Measurements from ENCODE around the gene MAP4K3. TPM values are rescaled to one million over a fixed set of nuclear protein-coding genes. Genes with fewer than 3 reads are reported as not detected.

Gene MAP4K3
- total RNA-seq, 2 experiments from 2014 or later = 12.4 to 17.5 TPM

- no peak for DNase-seq (ENCODE audit: low spot score)
- no peak overlapping the region for H3K4me3 ChIP-seq (ENCODE audit: low read depth, low read length, poor library complexity, severe bottlenecking)
- no peaks in the 10 kb centered on the region for H4K20me1 ChIP-seq (ENCODE audit: insufficient read depth, low read length)
- TF ChIP-seq CTCF (conservative IDR thresholded peaks at IDR 0.05; ENCODE audit: low read length) = no peak
- TF ChIP-seq EZH2phosphoT487 (IDR thresholded peaks at IDR 0.05; ENCODE audit: borderline replicate concordance, low read depth, low read length) = no peak
- BruUV-seq (replicated peaks) = no TSS peak
- H3K9me3 ChIP-seq (ENCODE audit: low read length) = no peaks in the 10 kb centered on the region
- intact Hi-C loops (cut with micrococcal nuclease; ENCODE audit: unreplicated experiment) = no loop called here
- H3K4me1 ChIP-seq (ENCODE audit: insufficient read depth, low read length, poor library complexity, severe bottlenecking) = peaks cover 9% of the 10 kb centered on the region
- ChIA-PET POLR2A (interaction anchor here (0.6 to 1.1 kb wide), 2 partner anchors 15 to 18 kb away, joined by 3 to 4 read pairs; no protein-coding TSS in a partner anchor), CTCF (ENCODE audit: unreplicated experiment) (no interaction called here)
- H2AFZ ChIP-seq (ENCODE audit: low read length) = no peak overlapping the region
- no peak overlapping the region for H3K4me2 ChIP-seq (ENCODE audit: low read length)
- H3K27ac ChIP-seq (ENCODE audit: low read depth, low read length, poor library complexity, severe bottlenecking) = no peak overlapping the region
- H3K36me3 ChIP-seq (ENCODE audit: insufficient read depth, low read length) = no peaks in the 10 kb centered on the region
- H3K9me2 ChIP-seq (ENCODE audit: insufficient read depth, low read length) = no peaks in the 10 kb centered on the region
- no peaks in the 10 kb centered on the region for H3K79me2 ChIP-seq (ENCODE audit: insufficient read depth, low read depth, low read length)
These were observed 47.8 kb upstream of the MAP4K3 start for GRCh38 chr2:39484620-39485495.

- Histone ChIP-seq H2AFZ (ENCODE audit: low read length) (no peak overlapping the region), H3K4me2 (ENCODE audit: low read length) (no peak overlapping the region), H3K36me3 (ENCODE audit: insufficient read depth, low read length) (no peaks in the 10 kb centered on the region), H3K9me3 (ENCODE audit: low read length) (no peaks in the 10 kb centered on the region), H3K9me2 (ENCODE audit: insufficient read depth, low read length) (no peaks in the 10 kb centered on the region), H3K4me3 (ENCODE audit: low read depth, low read length, poor library complexity, severe bottlenecking) (no peak overlapping the region), H3K4me1 (ENCODE audit: insufficient read depth, low read length, poor library complexity, severe bottlenecking) (peaks cover 11% of the 10 kb centered on the region), H3K79me2 (ENCODE audit: insufficient read depth, low read depth, low read length) (no peaks in the 10 kb centered on the region), H4K20me1 (ENCODE audit: insufficient read depth, low read length) (no peaks in the 10 kb centered on the region), H3K27ac (ENCODE audit: low read depth, low read length, poor library complexity, severe bottlenecking) (no peak overlapping the region)
- TF ChIP-seq EZH2phosphoT487 (IDR thresholded peaks at IDR 0.05; ENCODE audit: borderline replicate concordance, low read depth, low read length) (no peak), CTCF (conservative IDR thresholded peaks at IDR 0.05; ENCODE audit: low read length) (no peak)
- DNase-seq (ENCODE audit: low spot score) = no peak
- BruUV-seq (replicated peaks) = no TSS peak
- ChIA-PET POLR2A (interaction anchor here (0.6 to 1.1 kb wide), 2 partner anchors 18 to 865 kb away, joined by 3 to 4 read pairs; no protein-coding TSS in a partner anchor), CTCF (ENCODE audit: unreplicated experiment) (no interaction called here)
- intact Hi-C loops (cut with micrococcal nuclease; ENCODE audit: unreplicated experiment) = no loop called here
These were observed 47.1 kb upstream of the MAP4K3 start for GRCh38 chr2:39484206-39484605.

DNA sequence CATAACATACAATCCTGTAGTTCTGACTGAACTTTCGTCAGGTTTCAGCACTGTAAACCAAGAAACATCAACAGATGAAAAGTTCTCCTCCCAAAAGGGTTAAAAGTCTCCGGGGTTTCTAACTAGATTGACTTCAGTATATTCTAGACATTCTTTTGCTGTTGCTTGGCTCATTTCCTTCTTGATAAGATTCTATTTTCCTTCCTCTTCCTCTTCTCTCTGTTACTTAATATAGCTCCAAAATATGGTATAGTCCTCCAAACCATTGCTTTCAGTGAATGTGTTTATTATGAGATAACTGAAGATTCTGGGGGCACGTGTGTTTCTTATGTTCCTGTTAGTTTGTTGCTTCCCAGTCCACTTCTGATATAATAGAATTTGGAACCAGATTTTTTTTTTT, 46.4 kb upstream of the MAP4K3 start:
- POLR2A ChIA-PET = interaction anchor here (0.6 to 0.7 kb wide), 2 partner anchors 24 to 865 kb away, joined by 4 to 5 read pairs; no protein-coding TSS in a partner anchor
- no peak for DNase-seq (ENCODE audit: low spot score)
- Histone ChIP-seq H3K36me3 (ENCODE audit: insufficient read depth, low read length) (no peaks in the 10 kb centered on the region), H4K20me1 (ENCODE audit: insufficient read depth, low read length) (no peaks in the 10 kb centered on the region), H3K9me3 (ENCODE audit: low read length) (no peaks in the 10 kb centered on the region), H3K79me2 (ENCODE audit: insufficient read depth, low read depth, low read length) (no peaks in the 10 kb centered on the region), H3K4me3 (ENCODE audit: low read depth, low read length, poor library complexity, severe bottlenecking) (no peak overlapping the region), H3K9me2 (ENCODE audit: insufficient read depth, low read length) (no peaks in the 10 kb centered on the region), H2AFZ (ENCODE audit: low read length) (no peak overlapping the region), H3K27ac (ENCODE audit: low read depth, low read length, poor library complexity, severe bottlenecking) (no peak overlapping the region), H3K4me1 (ENCODE audit: insufficient read depth, low read length, poor library complexity, severe bottlenecking) (peaks cover 15% of the 10 kb centered on the region), H3K4me2 (ENCODE audit: low read length) (peak overlapping the region; percentile 49)
- intact Hi-C loops (cut with micrococcal nuclease; ENCODE audit: unreplicated experiment) = no loop called here
- no TSS peak for BruUV-seq (replicated peaks)
- no peak for TF ChIP-seq CTCF (conservative IDR thresholded peaks at IDR 0.05; ENCODE audit: low read length)
- no peak for TF ChIP-seq EZH2phosphoT487 (IDR thresholded peaks at IDR 0.05; ENCODE audit: borderline replicate concordance, low read depth, low read length)
- CTCF ChIA-PET (ENCODE audit: unreplicated experiment) = no interaction called here
